NCI-H345 treated with DMSO at 0.1 percent for 48 hours (cell line): ENCODE results near the gene ASCL1.
A peak's percentile ranks its signal among the peaks of the same experiment; 100 is the strongest.

Experiments
- DNase-seq: peaks from one replicate; lab custom pipeline; 2025; ENCODE audit not compliant: unreplicated experiment; lab: John Stamatoyannopoulos, UW

ASCL1 gene

DNA sequence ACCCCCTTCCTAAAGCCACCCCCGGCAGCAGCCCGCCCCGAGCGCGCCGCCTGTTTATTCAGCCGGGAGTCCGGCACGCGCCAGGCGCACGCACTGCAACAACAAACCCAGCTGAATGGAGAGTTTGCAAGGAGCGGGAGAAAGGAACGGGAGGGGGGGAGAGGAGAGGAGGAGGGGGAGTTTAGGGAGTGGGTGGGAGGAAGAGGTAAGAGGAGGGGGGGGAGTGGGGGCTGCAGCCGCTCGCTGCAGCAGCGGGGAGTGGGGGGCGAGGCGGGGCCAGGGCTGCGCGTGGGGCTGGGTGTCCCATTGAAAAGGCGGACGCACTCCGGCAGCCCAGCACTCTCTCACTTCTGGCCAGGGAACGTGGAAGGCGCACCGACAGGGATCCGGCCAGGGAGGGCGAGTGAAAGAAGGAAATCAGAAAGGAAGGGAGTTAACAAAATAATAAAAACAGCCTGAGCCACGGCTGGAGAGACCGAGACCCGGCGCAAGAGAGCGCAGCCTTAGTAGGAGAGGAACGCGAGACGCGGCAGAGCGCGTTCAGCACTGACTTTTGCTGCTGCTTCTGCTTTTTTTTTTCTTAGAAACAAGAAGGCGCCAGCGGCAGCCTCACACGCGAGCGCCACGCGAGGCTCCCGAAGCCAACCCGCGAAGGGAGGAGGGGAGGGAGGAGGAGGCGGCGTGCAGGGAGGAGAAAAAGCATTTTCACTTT, at the start of gene ASCL1:
Gene ASCL1, plus strand, starts transcription at position 336 of the 712 bp plus-strand sequence. CDS start 571 bp downstream, outside the sequence.
- DNase-seq: peak; percentile 98

DNA sequence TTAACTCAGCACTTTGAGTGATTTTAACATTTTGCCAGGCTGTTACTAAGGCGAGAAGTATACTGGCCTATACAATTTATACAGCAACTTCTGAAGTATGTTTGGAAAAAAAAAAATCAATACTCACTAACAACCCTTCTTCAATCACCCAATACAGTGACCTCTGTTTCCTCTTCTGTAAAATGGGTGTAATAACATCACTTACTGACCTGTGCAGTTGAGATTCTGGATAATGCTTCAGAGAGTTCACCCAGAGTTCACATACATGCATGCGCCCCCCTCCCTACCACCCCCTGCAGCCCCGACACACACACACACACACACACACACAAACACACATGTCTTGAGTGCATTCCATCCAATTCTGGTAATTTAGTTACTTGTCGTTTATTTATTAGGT, 49.6 kb upstream of the ASCL1 start:
- DNase-seq: no peak

DNA sequence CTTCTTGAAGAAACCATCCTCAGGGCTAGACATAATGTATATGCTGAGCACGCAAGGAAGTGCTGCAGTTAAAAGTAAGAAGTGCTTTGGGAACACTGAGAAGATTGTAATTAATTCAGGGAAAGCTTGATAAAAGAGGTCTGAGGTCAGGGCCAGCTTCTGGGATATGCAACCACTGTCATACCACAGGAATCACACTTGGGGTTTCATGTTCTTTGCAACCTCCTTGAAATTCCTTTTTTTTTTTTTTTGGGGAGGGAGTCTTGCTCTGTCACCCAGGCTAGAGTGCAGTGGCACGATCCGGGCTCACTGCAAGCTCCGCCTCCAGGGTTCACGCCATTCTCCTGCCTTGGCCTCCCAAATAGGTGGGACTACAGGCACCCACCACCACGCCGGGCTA, 47.3 kb upstream of the ASCL1 start:
- DNase-seq: no peak

DNA sequence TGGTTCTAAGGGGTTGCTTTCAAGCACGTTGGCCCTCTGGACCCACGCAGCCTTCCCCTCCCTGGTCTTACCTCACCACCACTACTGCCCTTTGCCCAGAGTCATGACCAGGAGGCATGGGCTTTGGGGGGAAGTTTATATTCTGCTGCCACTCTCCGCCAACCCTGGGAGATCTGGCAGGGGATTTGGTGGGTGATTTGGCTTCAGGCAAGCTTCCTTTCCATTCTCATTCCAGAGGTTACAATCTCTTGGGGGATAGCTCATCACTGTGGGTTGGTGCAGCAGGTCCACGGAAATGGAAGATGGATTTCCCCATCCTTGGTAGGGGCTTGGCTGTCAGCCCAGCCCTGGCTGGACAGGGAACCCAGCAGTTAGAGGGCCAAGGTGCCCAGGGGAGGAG, 46.7 kb upstream of the ASCL1 start:
- no peak for DNase-seq

DNA sequence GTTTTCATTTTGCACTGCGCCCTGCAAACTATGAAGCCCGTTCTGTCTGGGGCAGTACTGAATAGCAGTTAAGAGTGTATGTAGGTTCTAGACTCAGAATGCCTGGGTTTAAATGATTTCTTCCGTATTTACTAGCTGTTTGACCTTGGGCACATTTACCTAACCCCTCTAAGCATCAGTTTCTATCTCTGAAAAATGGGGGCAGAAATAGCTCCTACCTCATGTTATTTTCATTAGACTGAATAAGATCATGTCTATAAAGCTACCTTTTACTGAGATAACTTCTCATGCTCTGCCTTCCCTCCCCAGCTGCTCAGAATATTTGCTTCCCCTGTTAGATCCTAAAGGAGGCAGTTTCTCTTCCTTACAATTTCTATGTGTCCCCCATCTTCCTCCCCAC, 46.2 kb upstream of the ASCL1 start:
- no peak for DNase-seq

DNA sequence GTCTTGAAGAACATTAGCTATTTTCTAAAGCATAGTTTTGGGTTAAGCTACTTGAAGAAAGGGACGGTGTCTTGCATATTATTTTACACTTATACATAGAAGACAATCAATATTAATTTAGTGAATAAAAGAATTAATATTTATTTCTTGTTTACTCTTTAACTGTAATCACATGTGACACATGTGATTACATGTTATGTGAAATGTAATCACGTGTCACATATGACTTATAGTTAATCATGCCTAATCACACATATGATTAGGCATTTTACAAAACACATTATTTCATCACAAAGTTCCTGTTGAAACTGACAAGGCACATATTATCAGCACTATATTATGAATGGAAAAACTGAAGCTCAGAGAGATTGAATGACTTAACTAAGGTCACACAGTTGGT, 45.2 kb upstream of the ASCL1 start:
- DNase-seq: no peak

DNA sequence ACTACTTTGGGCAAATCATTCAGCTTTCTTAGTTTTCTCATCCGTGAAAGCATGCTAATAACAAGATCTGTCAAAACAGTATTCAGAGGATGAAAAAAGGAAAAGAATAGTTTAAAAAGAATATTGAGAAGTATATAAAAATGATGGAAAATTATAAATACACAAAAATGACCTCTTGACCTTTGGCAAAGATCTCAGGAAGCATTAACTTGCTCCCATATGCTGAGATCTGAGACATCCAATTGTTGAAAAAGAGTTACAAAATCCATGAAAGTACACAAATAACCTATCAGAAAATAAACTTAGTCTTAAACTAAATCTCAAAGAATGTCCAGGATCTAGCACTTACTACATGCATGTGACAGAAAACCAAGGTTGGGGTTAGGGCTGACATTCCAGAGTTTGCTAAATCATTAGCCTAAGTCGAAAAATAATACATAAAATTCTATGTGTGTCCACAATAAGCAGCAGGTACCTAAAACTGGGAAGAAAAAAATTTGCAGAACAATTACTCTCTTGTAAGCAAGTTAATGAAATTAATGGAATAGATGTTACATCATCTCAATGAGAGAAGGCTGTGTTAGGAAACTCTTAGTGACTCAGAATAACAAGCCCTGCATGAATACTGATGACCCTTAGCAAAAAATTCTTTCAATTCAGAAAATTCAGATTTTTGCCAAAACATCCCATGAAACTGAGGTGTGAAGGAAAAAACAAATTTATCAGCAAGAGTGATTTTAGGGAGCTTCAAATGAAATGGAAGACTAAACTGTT, 43.8 kb upstream of the ASCL1 start:
- no peak for DNase-seq

DNA sequence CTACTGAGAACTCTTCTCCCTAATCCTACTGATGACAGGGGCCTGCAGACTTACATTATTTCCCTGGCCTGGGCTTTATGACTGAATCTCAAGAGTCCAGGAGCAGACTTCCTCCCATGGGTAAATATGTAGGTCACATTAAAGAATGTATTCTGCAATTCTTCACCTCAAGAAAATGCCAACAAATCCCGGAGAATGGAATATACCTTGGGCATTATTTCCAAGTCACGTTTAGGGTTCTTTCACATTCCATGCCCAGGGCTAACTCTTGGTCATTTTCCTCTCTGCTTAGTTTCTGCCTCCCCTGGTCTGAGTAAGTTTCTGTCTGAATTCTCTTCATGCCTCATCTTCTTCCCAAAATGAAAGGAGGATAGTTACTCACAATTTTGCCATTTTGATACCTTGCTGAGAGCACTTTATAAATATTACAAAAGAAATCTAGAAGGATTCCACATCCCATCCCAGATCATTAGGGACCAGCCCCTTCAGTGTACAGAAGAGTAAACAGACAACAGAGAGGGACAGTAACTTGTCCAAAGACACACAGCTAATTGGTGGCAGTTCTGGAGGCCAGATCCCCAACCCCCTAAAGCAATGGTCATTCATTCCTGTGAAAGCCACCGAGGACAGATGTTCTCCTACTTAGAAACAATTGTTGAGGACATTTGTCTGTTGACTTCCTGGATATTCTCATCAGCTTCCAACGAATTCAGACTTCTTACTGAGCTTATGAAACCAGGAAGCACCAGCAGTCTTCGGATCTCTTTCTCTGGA, 41.0 kb upstream of the ASCL1 start:
- no peak for DNase-seq

DNA sequence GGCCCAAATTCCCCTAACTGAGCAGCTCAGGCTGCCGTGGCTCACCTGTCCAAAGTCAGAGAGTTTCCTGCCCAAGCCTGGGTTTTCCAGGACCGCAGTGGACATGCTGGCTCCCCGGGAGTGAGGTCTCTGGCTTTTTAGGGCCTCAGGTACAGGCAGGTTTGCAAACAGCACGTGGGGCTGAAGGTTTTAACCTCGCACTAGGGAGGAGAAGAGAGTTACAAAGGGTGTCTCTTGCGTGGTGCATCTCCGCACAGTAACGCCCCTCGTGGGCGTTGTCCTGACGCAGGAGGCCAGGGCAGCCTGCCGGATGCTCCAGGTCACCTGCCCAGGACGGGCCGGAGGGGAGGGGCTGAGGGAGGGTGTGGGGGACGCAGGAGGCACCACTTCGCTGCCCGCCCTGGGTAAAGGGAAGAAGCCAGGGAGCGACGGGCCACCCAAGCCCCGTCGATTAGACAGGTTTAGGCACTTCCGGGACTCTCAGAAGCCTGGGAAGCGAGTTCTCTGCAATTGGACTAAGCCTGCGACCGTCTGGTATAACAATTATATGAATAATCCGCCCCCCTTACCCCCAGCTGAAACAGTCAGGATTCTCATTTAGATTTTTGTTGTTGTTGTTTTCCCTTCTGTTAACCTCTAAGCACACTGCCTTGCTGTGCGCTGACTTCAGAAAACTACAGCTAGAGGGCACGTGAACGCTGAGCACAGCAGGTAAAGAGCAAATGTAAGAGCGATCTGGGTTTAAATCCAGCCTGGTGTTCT, 40.3 kb upstream of the ASCL1 start, which contains the start of gene PAH:
Gene PAH, minus strand, starts transcription at position 219 of the 762 bp plus-strand sequence. Its CDS starts 114 bp downstream, at position 105.
- no peak for DNase-seq

DNA sequence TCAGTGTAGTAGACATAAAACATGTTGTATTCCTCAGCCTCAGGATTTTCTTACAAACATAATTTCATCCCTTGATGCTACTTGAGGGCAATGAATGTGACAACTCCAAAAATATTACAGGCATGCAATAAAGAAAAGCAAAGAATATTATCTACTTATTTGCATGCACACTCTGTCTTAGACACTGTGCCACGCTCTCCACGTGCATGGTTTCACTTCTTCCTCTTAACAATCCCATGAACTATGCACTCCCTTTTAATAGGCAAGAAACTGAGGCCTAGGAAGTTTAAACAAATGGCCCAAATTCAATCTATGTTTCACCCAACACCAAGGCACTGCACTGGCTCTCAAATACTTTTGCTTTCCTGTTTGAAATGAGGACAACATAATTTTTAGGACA, 38.6 kb upstream of the ASCL1 start:
- DNase-seq: no peak

DNA sequence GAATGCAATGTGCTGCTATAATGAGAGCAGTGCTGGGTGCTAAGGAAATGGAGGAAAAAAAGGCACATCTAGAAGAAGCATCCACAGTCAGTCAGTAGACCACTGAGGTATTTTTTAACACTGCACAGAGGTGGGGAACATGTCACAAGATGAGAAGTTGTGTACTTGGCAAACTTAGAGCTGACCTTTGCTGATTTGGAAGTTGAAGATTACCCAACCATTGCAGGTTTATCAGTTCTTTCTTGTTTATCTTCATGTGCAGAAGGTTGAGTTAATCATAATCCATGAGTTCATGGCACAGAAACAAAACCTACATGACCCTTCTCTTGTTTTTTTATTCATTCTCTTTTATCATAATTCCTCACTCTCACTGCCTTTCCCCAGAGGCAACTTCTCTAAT, 37.2 kb upstream of the ASCL1 start:
- DNase-seq: no peak

DNA sequence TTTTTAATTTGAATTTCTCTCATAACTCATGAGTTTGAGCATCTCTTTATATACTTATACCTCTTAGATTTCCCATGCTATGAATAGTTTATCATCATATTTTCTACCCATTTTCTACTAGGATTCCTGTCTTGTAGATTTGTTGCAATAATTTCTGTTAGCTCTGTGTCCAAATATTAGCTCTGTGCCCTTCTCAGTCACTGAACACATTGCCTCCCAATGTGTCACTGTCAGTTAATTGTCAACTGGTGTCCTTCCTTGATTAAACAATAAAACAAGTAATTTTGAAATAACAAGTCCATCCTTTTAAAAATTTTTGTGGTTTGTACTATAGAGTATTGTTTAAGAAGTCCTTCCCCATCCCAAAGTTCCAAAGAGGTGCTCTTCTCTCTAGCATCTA, 36.2 kb upstream of the ASCL1 start:
- DNase-seq: no peak

DNA sequence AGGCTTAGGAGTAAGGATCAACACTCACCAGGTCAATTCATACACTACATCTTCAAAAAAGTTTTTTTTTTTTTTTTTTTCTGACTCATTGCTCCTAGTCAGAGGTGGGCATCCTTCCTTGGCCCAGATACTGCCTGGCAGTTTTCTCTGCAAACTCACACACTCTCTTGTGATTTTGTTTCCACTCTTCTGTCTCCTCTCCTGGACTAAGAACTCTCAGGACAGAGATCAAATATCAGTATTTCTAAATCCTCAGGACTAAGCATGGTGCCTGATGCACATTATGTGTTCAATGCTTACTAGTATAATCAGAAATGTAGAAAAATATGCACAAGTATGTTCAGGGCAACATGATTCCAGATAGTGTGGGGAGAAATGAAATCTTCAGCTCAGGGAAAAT, 30.3 kb upstream of the ASCL1 start:
- DNase-seq: no peak

DNA sequence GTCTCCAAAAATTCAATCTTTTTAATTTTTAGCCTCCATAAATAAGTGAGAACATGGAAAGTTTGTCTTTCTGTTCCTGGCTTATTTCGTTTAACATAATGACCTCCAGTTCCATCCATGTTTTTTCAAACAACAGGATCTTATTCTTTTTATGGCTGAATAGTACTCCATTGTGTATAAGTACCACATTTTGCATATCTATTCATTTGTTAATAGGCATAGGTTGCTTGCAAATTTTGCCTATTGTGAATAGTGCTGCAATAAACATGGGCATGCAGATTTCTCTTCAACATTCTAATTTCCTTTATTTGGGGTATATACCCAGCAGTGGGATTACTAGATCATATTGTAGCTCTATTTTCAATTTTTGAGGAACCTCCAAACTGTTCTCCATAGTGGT, 24.3 kb upstream of the ASCL1 start:
- no peak for DNase-seq

DNA sequence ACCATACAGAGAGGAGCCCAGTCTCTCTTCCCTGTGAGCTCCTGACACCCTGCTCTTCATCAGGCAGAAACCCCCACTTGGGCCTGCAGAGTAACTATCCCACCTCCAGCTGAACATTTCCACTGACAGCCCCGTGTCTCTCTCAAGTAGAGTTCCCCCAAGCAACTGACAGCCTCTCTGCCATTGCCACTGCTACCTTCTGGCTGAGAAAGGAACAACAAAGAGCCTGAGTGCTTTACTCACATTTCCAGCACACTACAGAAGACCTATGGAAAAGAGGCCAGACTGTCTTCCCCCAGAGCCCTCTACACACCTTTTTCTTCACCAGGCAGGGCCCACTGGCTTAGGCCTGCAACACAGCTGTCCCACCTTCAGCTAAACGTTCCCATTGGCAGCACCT, 18.4 kb upstream of the ASCL1 start:
- DNase-seq: no peak

DNA sequence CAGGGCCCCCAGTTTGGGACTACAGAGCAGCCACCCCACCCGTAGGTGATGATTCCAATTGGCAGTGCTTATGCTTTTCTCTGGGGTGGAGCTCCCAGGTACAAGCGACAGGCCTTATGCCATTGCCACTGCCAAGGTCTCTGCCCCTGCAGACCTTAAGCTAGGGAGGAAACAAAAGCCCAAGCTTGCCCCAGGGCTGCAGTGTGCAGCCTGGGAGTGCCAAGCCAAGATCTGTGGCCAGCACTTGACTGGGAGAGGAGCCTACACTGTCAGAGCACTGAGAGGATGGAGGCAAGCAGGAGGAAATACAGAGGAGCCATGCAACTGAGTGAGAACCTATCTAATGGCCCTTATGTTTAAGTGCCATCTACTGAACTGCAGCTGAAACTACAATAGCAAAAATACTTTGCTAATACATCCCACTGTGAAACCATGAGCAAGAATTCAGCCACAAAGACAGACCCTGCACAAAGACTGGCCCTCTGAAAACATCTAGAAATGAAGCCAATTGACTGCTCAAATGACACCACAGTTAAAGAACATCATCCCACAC, 17.7 kb upstream of the ASCL1 start:
- DNase-seq: no peak

DNA sequence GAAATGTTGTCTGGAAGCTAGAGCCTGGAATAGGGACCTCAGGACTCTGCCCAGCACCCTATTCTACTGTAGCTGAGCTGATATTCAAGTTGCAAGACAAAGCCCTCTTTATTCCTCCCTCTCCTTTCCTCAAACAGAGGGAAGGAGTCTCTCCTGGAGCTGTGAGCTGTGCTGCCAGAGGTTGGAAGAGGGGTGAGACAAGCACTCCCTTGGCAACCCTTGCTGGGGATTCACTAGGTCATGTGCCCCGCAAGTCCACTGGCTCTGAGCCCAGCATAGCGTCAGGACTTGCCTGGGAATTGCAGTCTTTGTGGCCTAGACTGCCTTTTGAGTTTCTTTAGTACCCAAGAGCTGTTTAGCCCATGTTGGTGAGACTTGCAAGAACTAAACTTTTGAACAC, 11.4 kb upstream of the ASCL1 start:
- no peak for DNase-seq

DNA sequence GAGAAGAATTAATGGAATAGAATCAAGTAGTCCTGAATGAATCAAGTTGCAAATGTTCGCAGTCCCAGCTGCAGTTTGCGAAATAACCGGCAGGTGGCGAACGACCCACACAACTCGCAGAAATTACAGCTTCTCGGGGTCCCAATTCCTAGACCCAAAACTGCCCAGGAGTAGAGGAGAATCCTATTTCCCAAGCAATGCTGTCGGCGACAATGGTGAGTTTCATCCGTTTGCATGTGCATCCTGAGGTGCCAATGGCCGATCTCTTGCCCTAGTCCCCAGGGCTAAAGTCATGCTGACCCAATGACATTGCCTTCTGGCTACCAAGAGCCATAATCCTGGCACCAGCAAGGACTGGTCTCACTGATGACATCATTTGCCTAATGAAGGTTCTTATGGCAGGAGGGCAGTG, 8.5 kb upstream of the ASCL1 start:
- peak; percentile 76 for DNase-seq

DNA sequence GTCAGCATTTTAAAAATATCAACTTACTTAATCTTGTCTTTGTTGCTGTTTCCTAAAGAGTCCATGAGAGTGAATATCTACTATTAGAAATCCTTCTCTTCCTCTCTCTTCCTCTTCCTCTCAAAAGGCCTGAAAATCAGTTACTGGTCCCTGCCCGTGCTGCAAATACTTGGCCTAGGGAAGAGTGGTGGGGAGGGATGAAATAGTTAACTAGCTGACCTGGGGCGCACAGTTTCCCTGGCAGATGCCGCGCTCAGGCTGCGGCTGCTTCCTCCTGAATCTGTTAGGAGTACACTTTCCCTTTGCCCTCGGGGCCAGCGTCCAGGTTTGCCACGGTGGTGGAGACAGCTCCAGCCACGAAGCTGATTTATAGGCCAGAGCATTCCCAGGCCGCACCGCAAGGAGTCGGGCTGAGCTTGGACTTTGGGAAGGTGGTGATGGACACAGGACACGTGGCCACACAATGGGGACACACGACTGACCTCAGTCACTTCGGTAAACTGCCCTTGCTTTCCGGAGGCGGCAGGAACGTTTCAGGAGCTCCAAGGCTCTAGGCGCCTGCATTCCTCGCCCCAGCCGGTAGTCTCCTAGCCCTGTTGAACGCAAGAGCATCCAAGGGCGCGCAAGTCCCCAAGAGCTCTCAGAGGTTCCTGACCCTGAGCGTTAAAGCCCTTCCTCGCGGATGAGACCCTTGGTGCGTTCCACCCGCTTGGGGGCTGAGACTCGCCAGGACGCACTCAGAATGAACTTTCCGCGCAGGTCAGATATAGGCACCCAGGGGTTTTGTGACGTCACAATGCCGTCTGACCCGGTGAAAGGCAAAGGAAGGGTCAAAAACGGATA, 7.1 kb upstream of the ASCL1 start:
- peak; percentile 32 for DNase-seq
